ENCODE measurements around the gene USF2. TPM values are rescaled to one million over a fixed set of nuclear protein-coding genes. Genes with fewer than 3 reads are reported as not detected.

The USF2 gene
- total and polyA plus RNA-seq, 2 of the 8 experiments (the other 6 are each of a cell fraction or from before 2014, with no cell fraction given), result 74.1 to 109 TPM

DNA sequence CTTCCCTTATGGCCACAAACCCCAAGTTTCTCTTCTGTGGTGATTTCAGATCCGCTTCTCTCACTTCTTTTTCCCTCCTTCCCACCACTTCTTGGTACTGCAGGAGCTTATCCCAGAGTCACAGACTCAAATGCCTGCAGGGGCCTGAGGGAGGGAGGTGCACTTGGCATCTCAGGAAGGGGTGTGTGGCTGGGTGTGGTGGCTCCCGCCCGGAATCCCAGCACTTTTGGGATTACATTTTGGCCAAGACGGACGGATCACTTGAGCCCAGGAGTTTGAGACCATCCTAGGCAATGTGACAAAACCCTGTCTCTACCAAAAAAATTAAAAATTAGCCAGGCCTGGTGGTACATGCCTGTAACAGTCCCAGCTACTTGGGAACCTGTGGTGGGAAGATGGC lies 5.6 kb downstream of the USF2 start:
- H3K14ac ChIP-seq (ENCODE audit: insufficient read length), result no peak overlapping the region
- H3K27me3 ChIP-seq (replicated peaks in 1 of 4; ENCODE audit: control insufficient read depth in 3 of 4, extremely low read depth in 1 of 4, insufficient read depth in 3 of 4, low read length in 3 of 4), result no peaks in the 10 kb centered on the region
- DNase-seq (ENCODE audit: low read depth in 1 of 2, low spot score in 2 of 2) (no peak), FAIRE-seq (no peak)
- no peak overlapping the region for H3K4ac ChIP-seq (replicated peaks; ENCODE audit: insufficient read length, low read depth, low read length)
- H3K36me3 ChIP-seq (ENCODE audit: control insufficient read depth in 2 of 4, insufficient read depth in 4 of 4, low read length in 3 of 4), result peaks cover 16 to 28% (median 25%) of the 10 kb centered on the region in 4 experiments
- H3K56ac ChIP-seq (replicated peaks; ENCODE audit: insufficient read length, low read depth, low read length), result no peak overlapping the region
- H3K9me3 ChIP-seq (ENCODE audit: insufficient read depth in 2 of 2, low read depth in 1 of 2, low read length in 1 of 2), result no peaks in the 10 kb centered on the region
- H2BK12ac ChIP-seq (ENCODE audit: low read depth, low read length), result no peak overlapping the region
- 0 out of 4 replicates have a peak, but pooled peaks cover 0 to 5% of the 10 kb centered on the region in 2 experiments for H3K79me2 ChIP-seq (ENCODE audit: control insufficient read depth in 1 of 2, insufficient read depth in 2 of 2, low read length in 2 of 2)
- no peaks in the 10 kb centered on the region; the same call in 1 of the 2 replicates for H3K23me2 ChIP-seq (ENCODE audit: low read depth, low read length)
- H3K18ac ChIP-seq (ENCODE audit: extremely low read depth, low read length), result no peak overlapping the region
- no peak overlapping the region; a peak in 1 of 7 replicates for H3K9ac ChIP-seq (replicated peaks in 1 of 4; ENCODE audit: extremely low read depth in 1 of 4, low read depth in 3 of 4, low read length in 3 of 4)
- WGBS, 2 experiments (ENCODE audit: extremely low coverage in 1 of 2, insufficient coverage in 1 of 2, insufficient read length in 1 of 2, insufficient replicate concordance in 2 of 2, low coverage in 1 of 2, low lambda C conversion rate in 2 of 2, missing lambda C conversion rate in 1 of 2), result 88% methylated on average over 3 of the region's 5 CpGs; no CpG with 5 or more reads in 1 of the 2 experiments
- no peak overlapping the region for H3K4me3 ChIP-seq (ENCODE audit: extremely low read depth in 1 of 4, insufficient read depth in 2 of 4, low read depth in 3 of 4, low read length in 4 of 4)
- H3K23ac ChIP-seq (ENCODE audit: insufficient read length), result no peak overlapping the region
- CTCF ChIA-PET (ENCODE audit: partially characterized antibody), result interaction anchor here (1.2 to 1.8 kb wide), 2 partner anchors 13 kb away, joined by 3 to 5 read pairs; no protein-coding TSS in a partner anchor
- peaks cover 0 to 6% (median 2%) of the 10 kb centered on the region in 4 experiments; a peak in 3 of 7 replicates for H3K4me1 ChIP-seq (replicated peaks in 1 of 4; ENCODE audit: control insufficient read depth in 3 of 4, insufficient read depth in 4 of 4, low read length in 3 of 4)
- POLR2A ChIA-PET (ENCODE audit: partially characterized antibody), result interaction anchor here (0.6 to 2.8 kb wide), 6 partner anchors 7 to 221 kb away, joined by 3 to 15 read pairs (median 5); partner anchors contain the start of gene HAMP
- H4K20me1 ChIP-seq (replicated peaks in 1 of 2; ENCODE audit: control insufficient read depth in 1 of 2, insufficient read depth in 2 of 2, low read length in 2 of 2), result peaks cover 0 to 10% of the 10 kb centered on the region in 2 experiments
- H2BK15ac ChIP-seq (ENCODE audit: low read length), result no peak overlapping the region
- no peak overlapping the region for H2BK20ac ChIP-seq (ENCODE audit: low read length)
- H2BK120ac ChIP-seq (replicated peaks; ENCODE audit: low read depth, low read length), result no peak overlapping the region
- no peak overlapping the region for H3K4me2 ChIP-seq (ENCODE audit: insufficient read depth in 1 of 2, low read depth in 2 of 2, low read length in 2 of 2)
- H3K79me1 ChIP-seq (ENCODE audit: low read depth, low read length), result peaks cover 3% of the 10 kb centered on the region; the same call in 1 of the 2 replicates
- no peak overlapping the region for H2AK5ac ChIP-seq (ENCODE audit: low read depth, low read length)
- no peak overlapping the region for H3K27ac ChIP-seq (ENCODE audit: low read depth, low read length)
- no peak overlapping the region for H2BK5ac ChIP-seq (ENCODE audit: low read depth, low read length)
- H4K5ac ChIP-seq (ENCODE audit: insufficient read length, low read depth, low read length), result no peak overlapping the region
- no peak overlapping the region for H4K91ac ChIP-seq (replicated peaks; ENCODE audit: insufficient read length, low read length)
- H4K8ac ChIP-seq (ENCODE audit: extremely low read depth, insufficient read depth, low read length), result no peak overlapping the region
- no peak overlapping the region for H2AFZ ChIP-seq (ENCODE audit: low read length)
- TF ChIP-seq EP300 (IDR thresholded peaks at IDR 0.05; ENCODE audit: borderline replicate concordance in 1 of 2, low read depth in 2 of 2, low read length in 2 of 2), result no peak
- TF ChIP-seq KDM1A (IDR thresholded peaks at IDR 0.05; ENCODE audit: borderline replicate concordance, low read length), result no peak
- no peak for TF ChIP-seq CEBPB (IDR thresholded peaks at IDR 0.05; ENCODE audit: low read depth, low read length)
- TF ChIP-seq SIRT6 (IDR thresholded peaks at IDR 0.05; ENCODE audit: low read length), result no peak
- no peak for TF ChIP-seq PHF8 (conservative IDR thresholded peaks at IDR 0.05; ENCODE audit: low read depth, low read length)
- no peak for TF ChIP-seq TBP (IDR thresholded peaks at IDR 0.05; ENCODE audit: low read depth, low read length)
- no peak for TF ChIP-seq NANOG (IDR thresholded peaks at IDR 0.05; ENCODE audit: insufficient read depth, low read depth, low read length, poor library complexity, severe bottlenecking)
- TF ChIP-seq RNF2 (IDR thresholded peaks at IDR 0.05; ENCODE audit: borderline replicate concordance, low read depth, low read length, missing control alignments, poor library complexity, severe bottlenecking), result no peak
- no peak for TF ChIP-seq ASH2L (IDR thresholded peaks at IDR 0.05; ENCODE audit: low read length)
- no peak for TF ChIP-seq MAX (IDR thresholded peaks at IDR 0.05)
- no peak for TF ChIP-seq CHD1 (IDR thresholded peaks at IDR 0.05; ENCODE audit: low read depth, low read length)
- TF ChIP-seq HDAC2 (IDR thresholded peaks at IDR 0.05; ENCODE audit: borderline replicate concordance in 1 of 2, low read depth in 2 of 2, low read length in 2 of 2), result no peak
- no peak for TF ChIP-seq BCL11A (IDR thresholded peaks at IDR 0.05; ENCODE audit: low read depth in 2 of 2, low read length in 2 of 2)

Data from H1 (cell line).